Activated CD4-positive, CD25-positive, alpha-beta regulatory T cell treated with anti-CD3 and anti-CD28 coated beads, Interleukin-2, amount 50 U/mL, for 16 hours (primary cell): ENCODE data around the gene CHPF.

Experiments
- DNase-seq: peaks from one replicate; pipeline ENCODE4 v3.0.0-alpha.2; 2020; ENCODE audit warnings: low read depth, low spot score

CHPF gene

DNA sequence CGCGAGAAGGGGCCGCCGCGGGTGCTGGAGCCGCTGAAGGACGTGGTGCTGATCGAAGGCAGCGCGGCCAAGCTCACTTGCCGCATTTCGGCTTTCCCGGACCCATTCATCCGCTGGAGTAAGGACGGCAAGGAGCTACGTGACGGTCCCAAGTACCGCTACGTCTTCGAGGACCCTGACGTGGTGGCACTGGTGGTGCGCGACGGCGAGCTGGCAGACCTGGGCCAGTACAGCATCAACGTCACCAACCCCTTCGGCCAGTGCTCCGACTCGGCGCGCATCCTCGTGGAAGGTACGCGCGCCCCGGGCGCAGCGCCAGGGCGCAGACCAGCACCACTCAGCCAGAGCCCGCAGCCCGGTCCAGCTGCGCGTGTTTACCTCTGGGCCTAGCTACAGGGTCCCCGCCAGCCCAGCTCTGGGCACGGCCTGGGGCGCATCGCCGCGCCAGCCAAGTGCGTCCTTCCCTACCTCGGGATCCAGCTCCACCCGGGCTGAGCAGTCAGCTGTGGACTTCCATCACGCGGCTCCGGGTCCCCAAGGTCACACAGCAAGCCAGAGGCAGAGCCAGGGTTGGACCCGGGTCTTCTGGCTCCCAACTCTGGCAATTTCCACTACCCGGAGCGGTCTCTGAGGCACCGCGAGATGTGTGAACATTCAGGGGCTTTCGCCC is 46.6 kb downstream of the CHPF start:
- no peak for DNase-seq

DNA sequence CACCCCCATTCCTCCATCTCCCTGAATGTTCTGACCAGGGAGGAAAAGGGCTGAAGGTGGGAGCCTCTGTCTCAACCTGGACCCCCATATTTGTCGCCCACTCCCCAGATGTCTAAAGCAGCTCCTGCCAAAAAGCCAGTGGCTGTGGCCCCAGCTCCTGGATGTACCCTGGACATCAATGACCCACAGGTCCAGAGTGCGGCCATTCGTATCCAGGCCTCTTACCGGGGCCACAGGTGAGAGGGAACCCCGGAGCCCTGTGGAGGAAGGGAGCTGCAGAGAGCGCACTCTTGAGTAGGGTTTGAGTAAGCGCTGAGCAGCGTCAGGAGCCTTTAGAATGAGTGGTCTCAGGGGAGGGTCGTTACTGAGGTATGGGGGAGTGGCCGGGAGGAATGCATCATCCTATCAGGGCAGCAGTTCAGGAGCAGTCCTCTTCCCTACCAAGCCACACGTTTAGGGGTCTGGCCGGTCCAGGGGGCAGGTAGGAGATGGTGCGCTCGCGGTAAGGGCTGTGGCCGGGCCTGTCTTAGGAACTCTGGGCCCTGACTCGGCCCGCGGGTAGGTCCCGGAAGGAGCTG is 47.3 kb downstream of the CHPF start:
- DNase-seq, result no peak

DNA sequence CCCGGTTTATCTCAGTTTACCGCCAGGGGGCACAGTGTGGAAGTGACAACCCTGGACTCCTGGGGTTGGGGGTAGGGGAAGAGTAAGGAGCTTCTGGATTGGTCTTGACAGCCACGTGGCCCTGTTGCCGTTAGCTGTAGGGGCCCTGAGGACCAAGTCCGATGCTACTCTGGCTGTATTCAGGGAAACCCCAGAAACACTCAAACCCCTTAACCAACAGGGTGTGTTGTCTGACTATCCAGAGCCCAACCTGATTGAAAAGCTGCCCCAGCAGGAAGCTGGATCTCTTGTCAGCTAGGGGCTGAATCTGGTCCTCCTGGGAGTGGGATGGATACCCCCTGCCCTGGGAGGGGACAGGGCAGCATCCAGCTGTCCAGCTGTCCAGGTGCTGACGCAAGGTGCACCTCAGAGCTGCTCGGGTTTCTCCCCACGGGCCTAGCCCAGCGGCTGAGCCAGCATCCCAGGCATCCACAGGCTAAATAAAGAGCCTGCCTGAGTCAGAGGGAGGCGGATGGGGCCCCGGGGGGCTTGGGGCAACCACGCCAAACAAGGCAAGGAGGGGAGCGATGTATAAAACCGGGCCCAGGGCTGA is 48.0 kb downstream of the CHPF start:
- peak; percentile 23 for DNase-seq

DNA sequence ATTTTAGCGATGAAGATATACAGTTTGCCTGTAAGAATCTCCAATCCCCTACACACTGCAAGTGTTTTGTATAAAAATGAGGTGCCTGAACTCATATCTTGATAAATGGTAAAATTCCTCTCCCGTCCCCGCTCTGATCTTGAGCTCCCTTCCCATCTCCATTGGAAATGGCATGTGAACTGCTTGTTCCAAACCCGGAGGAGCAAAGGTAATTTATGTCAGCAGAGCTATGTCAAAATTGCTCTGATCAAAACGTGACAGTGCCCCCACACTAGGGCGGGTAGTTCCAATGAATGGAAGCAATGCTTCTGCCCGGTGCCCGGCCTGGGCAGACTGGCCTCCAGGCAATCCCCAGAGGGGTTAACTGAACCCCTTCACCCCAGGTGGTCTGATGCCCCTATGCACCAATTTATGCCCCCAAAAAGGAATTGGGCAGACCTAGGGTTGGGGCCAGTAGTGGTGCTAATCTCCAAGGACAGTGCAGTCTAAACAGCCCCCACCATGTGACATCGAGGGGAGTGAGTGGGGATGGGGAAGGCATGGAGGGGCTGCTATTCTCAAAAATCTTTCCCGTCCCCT is 48.6 kb downstream of the CHPF start:
- DNase-seq, result no peak

DNA sequence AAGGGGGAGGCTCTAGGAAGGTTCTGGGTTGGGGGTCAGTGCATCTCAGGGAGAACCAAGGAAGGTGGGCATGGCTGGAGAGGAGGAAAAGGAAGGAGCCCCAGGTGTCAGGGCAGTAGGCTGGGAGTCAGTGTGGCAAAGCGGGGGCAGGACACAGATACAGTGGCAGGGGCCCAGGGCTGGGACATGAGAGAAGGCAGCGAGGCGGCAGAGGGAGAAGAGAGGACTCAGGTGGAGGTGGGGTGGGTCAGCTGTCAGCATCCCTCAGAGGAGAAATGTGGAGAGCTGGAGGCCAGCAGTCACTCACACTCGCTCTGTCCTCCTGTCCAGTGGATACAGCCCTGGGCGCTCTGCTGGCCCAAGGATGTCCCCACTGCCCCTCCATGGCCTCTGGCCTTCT is 50.5 kb downstream of the CHPF start:
- DNase-seq, result no peak

DNA sequence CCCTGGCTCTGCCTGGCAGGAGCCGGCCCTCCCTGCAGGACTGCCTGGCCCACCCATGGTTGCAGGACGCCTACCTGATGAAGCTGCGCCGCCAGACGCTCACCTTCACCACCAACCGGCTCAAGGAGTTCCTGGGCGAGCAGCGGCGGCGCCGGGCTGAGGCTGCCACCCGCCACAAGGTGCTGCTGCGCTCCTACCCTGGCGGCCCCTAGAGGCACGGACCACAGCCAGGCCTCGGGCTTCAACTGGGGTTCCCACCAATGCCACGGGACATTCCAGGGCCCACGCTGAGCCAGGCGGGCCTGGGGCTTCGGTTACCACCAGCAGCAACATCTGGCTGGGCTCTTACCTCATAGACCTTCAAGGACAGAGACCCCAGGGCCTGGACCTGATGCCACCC is 51.0 kb downstream of the CHPF start:
- DNase-seq, result no peak

DNA sequence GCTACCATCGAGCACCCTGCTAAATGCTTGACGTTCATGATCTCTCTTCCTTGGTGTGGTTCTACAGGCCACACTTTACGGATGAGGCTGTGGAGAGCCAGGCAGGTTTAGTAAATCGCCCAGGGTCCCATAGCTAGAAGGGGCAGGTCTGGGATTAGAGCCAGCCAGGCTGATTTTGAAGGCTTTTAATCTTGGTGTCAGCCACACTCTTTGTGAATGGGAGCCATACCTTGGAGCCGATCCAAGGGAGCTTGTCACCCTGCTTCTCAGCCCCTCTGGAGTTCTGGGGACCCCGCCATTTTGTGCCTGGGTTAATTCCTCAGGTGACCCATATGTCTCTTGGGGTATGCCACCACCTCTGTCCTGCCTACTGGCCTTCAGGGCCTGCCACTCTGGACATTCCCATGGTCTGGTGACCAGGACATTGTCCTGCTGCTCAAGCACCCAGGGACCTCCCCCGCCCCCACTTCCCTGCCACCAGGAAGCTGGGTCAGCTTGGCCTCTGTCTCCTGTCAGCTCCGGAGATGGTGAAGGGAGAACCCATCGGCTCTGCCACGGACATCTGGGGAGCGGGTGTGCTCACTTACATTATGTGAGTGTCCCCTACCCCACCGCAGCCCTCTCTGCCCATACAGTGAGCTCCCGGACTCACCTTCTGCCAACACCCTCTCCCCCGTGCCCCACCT is 52.2 kb downstream of the CHPF start:
- no peak for DNase-seq

DNA sequence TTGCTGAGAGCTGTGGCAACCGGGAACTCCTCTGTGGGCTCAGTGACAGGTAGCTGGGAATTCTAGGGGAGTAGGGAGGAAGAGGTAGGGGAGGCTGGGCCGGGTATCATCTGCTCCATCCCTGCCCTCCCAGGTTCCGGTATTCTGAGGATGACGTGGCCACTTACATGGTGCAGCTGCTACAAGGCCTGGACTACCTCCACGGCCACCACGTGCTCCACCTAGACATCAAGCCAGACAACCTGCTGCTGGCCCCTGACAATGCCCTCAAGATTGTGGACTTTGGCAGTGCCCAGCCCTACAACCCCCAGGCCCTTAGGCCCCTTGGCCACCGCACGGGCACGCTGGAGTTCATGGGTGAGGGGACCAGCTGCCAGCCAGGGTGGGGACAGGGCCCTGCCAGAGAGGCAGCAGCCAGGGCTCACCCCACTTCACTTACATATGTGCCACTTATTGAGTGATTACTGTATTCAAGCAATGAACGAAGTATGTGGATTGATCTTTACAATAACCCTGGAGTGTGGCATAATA is 52.9 kb downstream of the CHPF start:
- no peak for DNase-seq

DNA sequence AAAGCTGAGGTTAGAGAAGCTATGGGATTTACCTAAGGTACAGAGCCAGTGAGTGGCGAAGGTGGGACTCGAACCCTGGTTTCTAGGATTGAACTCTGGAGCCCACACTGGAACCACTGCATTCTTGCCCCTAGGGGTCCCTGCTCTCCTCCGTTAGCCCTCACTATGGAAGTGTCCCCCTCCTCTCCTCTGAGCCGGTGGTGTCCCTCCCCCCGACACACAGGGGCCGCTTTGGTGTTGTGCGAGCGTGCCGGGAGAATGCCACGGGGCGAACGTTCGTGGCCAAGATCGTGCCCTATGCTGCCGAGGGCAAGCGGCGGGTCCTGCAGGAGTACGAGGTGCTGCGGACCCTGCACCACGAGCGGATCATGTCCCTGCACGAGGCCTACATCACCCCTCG is 53.4 kb downstream of the CHPF start:
- DNase-seq, result no peak

DNA sequence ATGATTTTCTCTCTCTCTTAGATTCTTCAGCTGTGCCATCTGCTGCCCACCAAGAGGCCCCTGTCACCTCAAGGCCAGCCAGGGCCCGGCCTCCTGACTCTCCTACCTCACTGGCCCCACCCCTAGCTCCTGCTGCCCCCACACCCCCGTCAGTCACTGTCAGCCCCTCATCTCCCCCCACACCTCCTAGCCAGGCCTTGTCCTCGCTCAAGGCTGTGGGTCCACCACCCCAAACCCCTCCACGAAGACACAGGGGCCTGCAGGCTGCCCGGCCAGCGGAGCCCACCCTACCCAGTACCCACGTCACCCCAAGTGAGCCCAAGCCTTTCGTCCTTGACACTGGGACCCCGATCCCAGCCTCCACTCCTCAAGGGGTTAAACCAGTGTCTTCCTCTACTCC is 54.3 kb downstream of the CHPF start:
- no peak for DNase-seq
